GM18907 (cell line): Measurements from ENCODE around the gene NOD1.

Experiments
- ATAC-seq: cut with Tn5 transposase; IDR thresholded peaks from one replicate; pipeline ENCODE4 v1.9.1; 2021; ENCODE audit warnings: mild to moderate bottlenecking, moderate library complexity; ENCODE audit not compliant: unreplicated experiment

Gene NOD1

GRCh38 chr7:30450240-30450982 is 28.2 kb downstream of the NOD1 start:
- ATAC-seq, result no peak

- ATAC-seq, result no peak
These were observed 30.0 kb downstream of the NOD1 start for GRCh38 chr7:30448461-30449189.

GRCh38 chr7:30447466-30447865 is 31.1 kb downstream of the NOD1 start:
- ATAC-seq, result no peak

GRCh38 chr7:30446266-30446665 is 32.3 kb downstream of the NOD1 start:
- ATAC-seq, result peak; percentile 6

- peak; percentile 99 for ATAC-seq
These were observed 32.8 kb downstream of the NOD1 start for GRCh38 chr7:30445770-30446169.

GRCh38 chr7:30437823-30438574 is 40.6 kb downstream of the NOD1 start:
- ATAC-seq, result no peak

- no peak for ATAC-seq
These were observed 42.1 kb downstream of the NOD1 start for GRCh38 chr7:30436518-30436917.

GRCh38 chr7:30436046-30436445 is 42.5 kb downstream of the NOD1 start:
- ATAC-seq, result no peak

GRCh38 chr7:30434140-30434799 is 44.3 kb downstream of the NOD1 start:
- no peak for ATAC-seq

- no peak for ATAC-seq
These were observed 45.1 kb downstream of the NOD1 start for GRCh38 chr7:30433506-30433905.

GRCh38 chr7:30433082-30433481 is 45.5 kb downstream of the NOD1 start:
- ATAC-seq, result no peak

- no peak for ATAC-seq
These were observed 47.8 kb downstream of the NOD1 start for GRCh38 chr7:30430777-30431176.

GRCh38 chr7:30430276-30430675 is 48.3 kb downstream of the NOD1 start:
- ATAC-seq, result no peak

GRCh38 chr7:30429156-30429530 is 49.4 kb downstream of the NOD1 start:
- no peak for ATAC-seq

GRCh38 chr7:30428246-30429155 is 50.1 kb downstream of the NOD1 start:
- no peak for ATAC-seq

- ATAC-seq, result no peak
These were observed 51.1 kb downstream of the NOD1 start for GRCh38 chr7:30427296-30428070.

GRCh38 chr7:30424506-30424905 is 54.1 kb downstream of the NOD1 start:
- ATAC-seq, result no peak

GRCh38 chr7:30423788-30424505 is 54.6 kb downstream of the NOD1 start:
- no peak for ATAC-seq

- ATAC-seq, result no peak
These were observed 55.7 kb downstream of the NOD1 start for GRCh38 chr7:30422922-30423321.
